Keratinocyte (primary cell): ENCODE data around the gene PRKD2. TPM values are rescaled to one million over a fixed set of nuclear protein-coding genes. Genes with fewer than 3 reads are reported as not detected.

Experiments used
- DNase-seq: peaks from one replicate; pipeline ENCODE4 v3.0.0-alpha.2; 2011; ENCODE audit warnings: low read depth, missing footprints, low spot score
- FAIRE-seq: peaks from 2 replicates; lab custom pipeline; 2011; peaks lifted over from hg19 to GRCh38; lab: Jason Lieb, UNC
- H2AFZ ChIP-seq: 2 replicates; pipeline ENCODE4 v1.6.0; 2012; ENCODE audit warnings: low read length, control low read depth, inconsistent platforms; ENCODE audit not compliant: control insufficient read depth
- H3K27ac ChIP-seq: 2 replicates; pipeline ENCODE4 v1.5.1; 2011; ENCODE audit warnings: low read length; ENCODE audit not compliant: control insufficient read depth, insufficient read depth
- H3K27me3 ChIP-seq: 3 replicates; pipeline ENCODE4 v1.6.0; 2011; ENCODE audit warnings: low read length; ENCODE audit not compliant: control insufficient read depth, insufficient read depth; ENCODE audit errors: extremely low read depth
- H3K36me3 ChIP-seq, 2 experiments: 2 replicates in 1 of 2; 3 replicates in 1 of 2; pipeline ENCODE4 v1.5.1; 2011; ENCODE audit warnings: low read length in 2 of 2, mild to moderate bottlenecking in 1 of 2; ENCODE audit not compliant: control insufficient read depth in 2 of 2, insufficient read depth in 2 of 2; ENCODE audit errors: extremely low read depth in 1 of 2
- H3K4me1 ChIP-seq: 3 replicates; pipeline ENCODE4 v1.5.1; 2011; ENCODE audit warnings: low read length; ENCODE audit not compliant: control insufficient read depth, insufficient read depth; ENCODE audit errors: extremely low read depth
- H3K4me2 ChIP-seq: 3 replicates; pipeline ENCODE4 v1.6.0; 2011; ENCODE audit warnings: low read depth, low read length; ENCODE audit not compliant: control insufficient read depth, insufficient read depth; ENCODE audit errors: extremely low read depth
- H3K4me3 ChIP-seq, 3 experiments: fragments of 200-600 bp in 1 of 3; sonication (generic) in 1 of 3; 2 replicates in 2 of 3; 3 replicates in 1 of 3; pipeline ENCODE4 v1.5.1; 2011 to 2016; ENCODE audit warnings: low read length in 3 of 3, mild to moderate bottlenecking in 3 of 3, control low read depth in 2 of 3, inconsistent platforms in 1 of 3, low read depth in 1 of 3, mixed read lengths in 1 of 3, mixed run types in 1 of 3, moderate library complexity in 1 of 3; ENCODE audit not compliant: control insufficient read depth in 2 of 3, insufficient read depth in 2 of 3; ENCODE audit errors: extremely low read depth in 1 of 3
- H3K79me2 ChIP-seq: 2 replicates; pipeline ENCODE4 v1.6.0; 2012; ENCODE audit warnings: low read length; ENCODE audit not compliant: control insufficient read depth, insufficient read depth
- H3K9ac ChIP-seq: 3 replicates; pipeline ENCODE4 v1.6.0; 2011; ENCODE audit warnings: low read length; ENCODE audit not compliant: control insufficient read depth, insufficient read depth; ENCODE audit errors: extremely low read depth
- H3K9me1 ChIP-seq: 3 replicates; pipeline ENCODE4 v1.6.0; 2011; ENCODE audit warnings: low read length; ENCODE audit not compliant: control insufficient read depth, insufficient read depth; ENCODE audit errors: extremely low read depth
- H3K9me3 ChIP-seq: 2 replicates; pipeline ENCODE4 v1.5.1; 2012; ENCODE audit warnings: low read depth, low read length; ENCODE audit not compliant: control insufficient read depth
- H4K20me1 ChIP-seq: 3 replicates; pipeline ENCODE4 v1.6.0; 2011; ENCODE audit warnings: low read length; ENCODE audit not compliant: control insufficient read depth, insufficient read depth; ENCODE audit errors: extremely low read depth
- CTCF ChIP-seq, 3 experiments: IDR thresholded peaks in 1 of 3; conservative IDR thresholded peaks in 1 of 3; optimal IDR thresholded peaks in 1 of 3; 2 replicates in 2 of 3; 3 replicates in 1 of 3; pipeline versions ENCODE3 to v1.5.1; 2011; ENCODE audit warnings: low read length in 3 of 3, mild to moderate bottlenecking in 3 of 3, moderate library complexity in 2 of 3, control low read depth in 1 of 3, inconsistent platforms in 1 of 3; ENCODE audit not compliant: insufficient read depth in 2 of 3; ENCODE audit errors: extremely low read depth in 1 of 3
- EZH2 ChIP-seq: IDR thresholded peaks from one replicate; pipeline ENCODE4 v1.6.1; 2012; ENCODE audit warnings: inconsistent platforms, mild to moderate bottlenecking, low read length, moderate library complexity
- dilution Hi-C: fragments of 300-500 bp; cut with MboI; formaldehyde crosslinking; loops from one replicate; pipeline ENCODE4 v1.7.0; 2020; ENCODE audit warnings: low sequenced_read_pairs; ENCODE audit not compliant: extremely low pct_ligation_motif_present
- polyA plus RNA-seq, 5 experiments: library from polyadenylated mRNA; depleted of rRNA in 3 of 5; stranded (reverse) in 3 of 5; stranded (forward) in 1 of 5; unstranded in 1 of 5; fragments of >200 nt; gene quantifications; 1 replicate in 1 of 5; 2 replicates in 3 of 5; 3 replicates in 1 of 5; pipeline versions ENCODE4 v1.2.1 to v1.2.3, GENCODE V29; 2011 to 2012; ENCODE audit warnings: missing spikeins in 2 of 5, low read depth in 1 of 5, low replicate concordance in 1 of 5

Gene PRKD2
- polyA plus RNA-seq, 1 donor (not counting 4 experiments of a cell fraction or from before 2014, with no cell fraction given), result 9.9 TPM

DNA sequence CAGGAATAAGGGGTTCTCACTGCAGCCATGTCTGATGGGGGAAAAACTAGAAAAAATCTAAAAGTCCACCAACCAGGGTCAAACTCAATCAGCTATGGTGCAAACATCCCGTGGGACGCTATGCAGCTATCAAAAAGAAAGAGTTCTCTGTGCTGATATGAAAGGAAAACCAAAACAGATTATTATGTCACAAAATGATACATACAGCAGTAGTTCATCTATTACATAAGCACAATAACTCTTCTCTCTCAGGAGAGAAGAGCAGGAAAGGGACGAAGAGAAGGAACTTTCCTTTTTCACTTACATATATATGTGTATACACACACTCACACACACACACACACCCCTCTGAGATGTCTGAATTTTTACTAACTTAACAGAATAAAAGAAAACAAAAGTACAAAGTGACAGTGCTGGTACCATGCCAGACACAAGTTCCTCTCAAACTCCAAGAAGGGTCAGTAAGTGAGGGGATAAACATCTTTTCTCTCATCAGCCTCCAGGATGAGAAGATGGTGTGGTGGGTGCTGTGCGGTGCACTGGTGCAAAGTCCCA lies 26.1 kb upstream of the PRKD2 start:
- Histone ChIP-seq H3K9me3 (no peaks in the 10 kb centered on the region), H3K9ac (no peak overlapping the region), H3K27me3 (no peaks in the 10 kb centered on the region), H2AFZ (no peak overlapping the region), H3K27ac (no peak overlapping the region), H4K20me1 (peaks cover 34% of the 10 kb centered on the region), H3K36me3 (peaks cover 10 to 34% of the 10 kb centered on the region in 2 experiments), H3K4me1 (peaks cover 18% of the 10 kb centered on the region), H3K4me3 (no peak overlapping the region), H3K4me2 (no peak overlapping the region), H3K79me2 (peaks cover 85% of the 10 kb centered on the region), H3K9me1 (peaks cover 3% of the 10 kb centered on the region)
- TF ChIP-seq EZH2 (no peak), CTCF (optimal IDR thresholded peaks at IDR 0.05 in 1 of 3, IDR thresholded peaks at IDR 0.05 in 1 of 3, conservative IDR thresholded peaks at IDR 0.05 in 1 of 3; ENCODE audit: extremely low read depth in 1 of 3, insufficient read depth in 2 of 3, low read length in 3 of 3) (no peak)
- dilution Hi-C loops, result no loop called here
- no peak for FAIRE-seq
- no peak for DNase-seq

DNA sequence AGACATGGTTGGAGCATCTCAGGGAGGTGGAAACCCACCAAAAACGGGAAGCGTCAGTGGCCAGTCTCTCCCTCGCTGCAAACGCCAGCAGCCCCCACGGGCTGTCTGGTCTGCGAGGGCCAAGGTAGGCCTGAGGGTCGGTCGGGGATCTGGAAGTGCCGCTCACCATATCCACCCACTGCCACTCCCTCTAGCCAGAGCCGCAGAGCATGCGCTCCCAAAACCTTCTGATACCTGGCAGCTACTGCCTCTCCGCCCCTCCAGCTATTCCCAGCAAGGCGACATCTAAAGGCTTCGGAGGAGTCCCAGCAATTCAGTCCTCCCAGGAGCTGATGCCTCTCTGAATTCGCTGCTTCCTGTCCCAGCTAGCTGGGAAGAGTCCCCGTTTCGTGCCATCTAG lies 24.5 kb upstream of the PRKD2 start:
- peaks cover 23 to 50% of the 10 kb centered on the region in 2 experiments for H3K36me3 ChIP-seq
- H4K20me1 ChIP-seq, result peaks cover 39% of the 10 kb centered on the region
- no peak for DNase-seq
- no peak overlapping the region for H2AFZ ChIP-seq
- no peak for TF ChIP-seq EZH2
- no peaks in the 10 kb centered on the region for H3K27me3 ChIP-seq
- peaks cover 14% of the 10 kb centered on the region for H3K4me1 ChIP-seq
- dilution Hi-C loops, result no loop called here
- no peak overlapping the region for H3K9ac ChIP-seq
- H3K79me2 ChIP-seq, result peaks cover 95% of the 10 kb centered on the region
- no peak overlapping the region for H3K4me2 ChIP-seq
- FAIRE-seq, result no peak
- no peaks in the 10 kb centered on the region for H3K9me3 ChIP-seq
- H3K9me1 ChIP-seq, result peaks cover 3% of the 10 kb centered on the region
- no peak overlapping the region for H3K4me3 ChIP-seq
- no peak overlapping the region for H3K27ac ChIP-seq

DNA sequence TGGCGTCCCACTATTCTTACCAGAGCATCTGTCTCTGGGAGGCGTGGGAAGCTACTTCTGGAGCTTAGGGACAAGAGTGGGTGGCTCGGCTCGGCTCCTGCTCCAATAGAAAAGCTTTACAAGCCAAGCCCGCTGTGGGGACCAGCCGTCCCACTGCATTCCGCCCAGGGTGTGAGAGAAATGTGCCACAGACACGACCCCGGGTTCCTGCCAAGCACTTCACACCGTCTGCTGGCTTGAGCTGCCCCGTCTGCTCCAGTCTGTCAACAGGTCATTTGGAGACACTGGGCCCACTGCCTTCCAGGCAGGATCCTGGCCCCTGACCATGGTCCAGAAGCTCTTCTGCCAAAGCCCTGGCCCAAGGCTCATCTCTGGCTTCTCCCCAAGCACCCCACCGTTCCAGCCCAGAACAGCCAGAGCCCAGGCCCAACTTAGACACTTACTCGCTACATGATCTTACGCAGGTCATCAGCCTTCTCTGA lies 22.4 kb upstream of the PRKD2 start:
- H3K9me3 ChIP-seq, result no peaks in the 10 kb centered on the region
- peaks cover 7% of the 10 kb centered on the region for H3K4me1 ChIP-seq
- no peak overlapping the region for H3K4me3 ChIP-seq
- H3K9ac ChIP-seq, result no peak overlapping the region
- no peak overlapping the region for H3K27ac ChIP-seq
- no peak overlapping the region for H3K4me2 ChIP-seq
- H3K27me3 ChIP-seq, result no peaks in the 10 kb centered on the region
- TF ChIP-seq EZH2, result no peak
- no peak for TF ChIP-seq CTCF (optimal IDR thresholded peaks at IDR 0.05 in 1 of 3, IDR thresholded peaks at IDR 0.05 in 1 of 3, conservative IDR thresholded peaks at IDR 0.05 in 1 of 3; ENCODE audit: extremely low read depth in 1 of 3, insufficient read depth in 2 of 3, low read length in 3 of 3)
- peaks cover 80% of the 10 kb centered on the region for H3K79me2 ChIP-seq
- no peaks in the 10 kb centered on the region for H3K9me1 ChIP-seq
- H3K36me3 ChIP-seq, result peaks cover 24 to 51% of the 10 kb centered on the region in 2 experiments
- FAIRE-seq (no peak), DNase-seq (no peak)
- dilution Hi-C loops, result no loop called here
- H4K20me1 ChIP-seq, result peaks cover 39% of the 10 kb centered on the region
- H2AFZ ChIP-seq, result no peak overlapping the region
